Hematopoietic multipotent progenitor cell treated with erythropoietin and hydrocortisone succinate and interleukin-3 and kit ligand, for 4 days (in vitro differentiated cells): ENCODE results near the gene JAKMIP3.

ENCODE experiments used
- DNase-seq: peaks from one replicate; pipeline ENCODE4 v3.0.0-alpha.2; 2015

Gene JAKMIP3

DNA sequence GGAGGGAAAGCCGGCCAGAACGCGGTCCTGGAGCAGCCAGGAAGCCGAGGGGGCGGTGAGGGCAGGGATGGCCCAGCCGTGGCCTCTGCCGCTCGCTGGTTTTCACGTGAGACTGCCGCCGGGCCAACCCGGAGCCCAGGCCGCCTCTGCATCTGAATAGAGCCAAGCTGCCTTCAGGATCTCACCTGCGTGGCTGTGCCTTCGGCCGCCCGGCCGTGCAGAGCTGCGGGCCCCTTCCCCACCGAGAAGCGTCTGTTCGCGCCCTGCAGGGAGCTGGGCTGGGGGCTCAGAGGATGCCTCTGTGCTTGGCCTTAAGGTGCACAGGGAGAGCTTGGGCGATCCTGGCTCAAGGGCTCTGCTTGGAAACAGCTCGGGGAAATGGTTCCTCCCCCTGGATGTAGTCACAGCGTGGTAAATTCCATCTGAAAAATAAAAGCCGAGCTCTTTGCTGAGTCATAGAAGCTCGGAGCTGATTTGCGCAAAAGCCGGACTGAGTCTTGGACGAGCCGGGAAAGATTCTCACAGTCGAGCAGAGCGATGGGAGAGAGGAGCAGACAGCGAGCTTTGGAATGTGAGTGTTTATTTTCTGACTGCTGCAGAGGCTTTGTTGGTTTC lies at the start of gene JAKMIP3:
Gene JAKMIP3, plus strand, starts transcription at position 456 of the 615 bp plus-strand sequence. CDS start 38,863 bp downstream, outside the sequence.
- DNase-seq = peak; percentile 6

GRCh38 chr10:132016514-132016913 lies 49.2 kb upstream of the JAKMIP3 start:
- DNase-seq = no peak

DNA sequence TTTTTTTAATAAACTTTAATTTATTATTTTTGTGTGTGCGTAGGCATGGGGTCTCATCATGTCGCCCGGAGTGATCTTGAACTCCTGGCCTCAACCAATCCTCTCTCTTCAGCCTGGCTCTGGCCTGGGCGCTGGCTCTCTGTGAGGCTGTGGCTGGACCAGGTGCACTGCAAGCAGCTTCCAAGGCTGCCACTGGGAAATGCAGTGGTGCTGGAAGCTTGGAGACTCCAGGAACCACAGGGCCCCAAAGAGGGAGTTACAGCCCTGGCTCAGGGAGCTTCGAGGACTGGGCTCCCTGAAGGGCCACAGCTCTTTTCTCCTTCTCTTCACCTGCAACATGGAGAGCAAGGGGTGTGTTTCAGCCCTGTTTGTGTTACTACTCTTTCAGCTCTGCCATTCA lies 47.3 kb upstream of the JAKMIP3 start:
- no peak for DNase-seq

DNA sequence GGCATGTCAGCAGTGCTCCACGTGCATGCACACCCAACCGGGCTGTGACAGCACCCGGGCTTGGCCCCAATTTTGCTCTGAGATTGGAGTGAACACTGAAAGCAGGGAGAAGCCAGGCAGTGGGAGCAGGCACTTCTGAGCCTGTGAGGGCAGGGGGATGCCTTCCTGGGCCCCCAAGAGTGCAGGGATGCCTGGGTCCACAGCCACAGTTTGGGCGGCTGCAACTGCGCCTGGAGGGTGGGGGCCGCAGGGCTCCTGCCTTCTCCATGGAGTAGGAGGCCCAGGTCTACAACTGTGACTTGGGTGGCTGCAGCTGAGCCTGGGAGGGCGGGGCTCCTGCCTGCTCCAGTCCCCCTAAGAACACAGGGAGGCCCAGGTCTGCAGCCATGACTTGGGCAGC lies 46.4 kb upstream of the JAKMIP3 start:
- no peak for DNase-seq

GRCh38 chr10:132020456-132020855 lies 45.3 kb upstream of the JAKMIP3 start:
- no peak for DNase-seq

GRCh38 chr10:132021046-132021445 lies 44.7 kb upstream of the JAKMIP3 start:
- no peak for DNase-seq

GRCh38 chr10:132021504-132022143 lies 44.1 kb upstream of the JAKMIP3 start:
- DNase-seq = no peak

GRCh38 chr10:132022241-132022640 lies 43.5 kb upstream of the JAKMIP3 start:
- no peak for DNase-seq

DNA sequence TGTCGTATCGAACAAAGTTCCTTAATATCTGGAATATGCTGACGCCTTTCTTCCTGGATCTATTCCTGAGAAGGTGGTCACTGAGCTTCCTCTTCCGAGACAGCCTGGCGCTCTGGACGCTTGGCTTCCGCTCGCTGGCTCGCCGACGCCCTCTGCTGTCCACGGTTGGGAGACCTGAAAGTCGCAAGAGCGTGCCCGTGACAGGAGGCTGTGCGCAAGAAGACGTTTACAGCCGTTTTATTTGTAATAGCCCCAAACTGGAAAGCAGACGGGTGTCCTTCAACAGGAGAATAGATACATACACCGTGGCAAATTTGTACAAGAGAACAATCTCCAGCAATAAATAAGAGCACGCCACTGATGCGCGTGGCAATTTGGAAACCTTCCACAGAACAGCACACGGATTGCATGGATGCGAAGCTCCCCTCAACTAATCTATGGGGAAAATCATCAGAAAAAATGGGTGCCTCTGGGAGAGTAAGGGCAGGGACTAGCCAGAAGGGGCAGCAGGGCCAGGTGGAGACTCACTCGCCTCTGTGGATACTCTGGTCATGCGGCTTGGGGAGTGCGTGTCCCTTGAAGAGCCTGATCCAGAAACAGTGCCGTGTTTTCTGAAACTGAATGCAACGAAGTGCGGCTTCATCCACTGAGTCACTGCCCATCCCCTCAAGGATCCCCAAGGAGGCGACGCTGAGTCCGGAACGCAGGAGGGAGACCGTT lies 42.5 kb upstream of the JAKMIP3 start:
- peak; percentile 87 for DNase-seq

- no peak for DNase-seq
These were observed 38.2 kb upstream of the JAKMIP3 start for GRCh38 chr10:132027423-132027983.

GRCh38 chr10:132028706-132029105 lies 37.0 kb upstream of the JAKMIP3 start:
- no peak for DNase-seq

DNA sequence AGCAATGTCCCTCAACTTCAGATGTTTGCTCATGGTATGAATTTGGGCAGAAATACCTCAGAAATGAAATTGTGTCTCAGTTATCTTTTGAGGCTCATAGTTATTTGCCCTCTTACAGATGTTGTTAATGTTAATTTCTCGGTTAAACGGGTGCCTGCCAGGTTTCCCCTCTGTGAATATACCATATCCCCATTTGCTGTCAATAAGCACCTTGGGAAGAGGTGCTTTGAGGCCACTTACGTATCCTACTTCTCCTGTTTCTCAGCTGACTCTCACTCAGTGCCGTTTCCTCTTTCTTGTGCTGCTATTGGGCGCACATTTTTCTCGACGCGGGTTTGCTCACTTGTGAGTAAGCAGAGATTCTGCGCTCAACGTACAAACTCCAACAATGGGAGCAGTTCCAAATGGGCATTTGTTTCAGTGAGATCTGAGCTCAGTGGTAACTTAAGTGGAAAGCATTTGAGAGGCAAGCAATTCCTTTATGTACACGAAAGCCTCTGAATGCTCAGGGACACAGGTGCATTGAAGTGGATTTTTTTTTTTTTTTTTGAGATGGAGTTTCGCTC lies 34.8 kb upstream of the JAKMIP3 start:
- DNase-seq = no peak

GRCh38 chr10:132033632-132034031 lies 32.1 kb upstream of the JAKMIP3 start:
- no peak for DNase-seq

GRCh38 chr10:132035476-132035875 lies 30.3 kb upstream of the JAKMIP3 start:
- no peak for DNase-seq

GRCh38 chr10:132036153-132036886 lies 29.4 kb upstream of the JAKMIP3 start:
- DNase-seq = peak; percentile 46

DNA sequence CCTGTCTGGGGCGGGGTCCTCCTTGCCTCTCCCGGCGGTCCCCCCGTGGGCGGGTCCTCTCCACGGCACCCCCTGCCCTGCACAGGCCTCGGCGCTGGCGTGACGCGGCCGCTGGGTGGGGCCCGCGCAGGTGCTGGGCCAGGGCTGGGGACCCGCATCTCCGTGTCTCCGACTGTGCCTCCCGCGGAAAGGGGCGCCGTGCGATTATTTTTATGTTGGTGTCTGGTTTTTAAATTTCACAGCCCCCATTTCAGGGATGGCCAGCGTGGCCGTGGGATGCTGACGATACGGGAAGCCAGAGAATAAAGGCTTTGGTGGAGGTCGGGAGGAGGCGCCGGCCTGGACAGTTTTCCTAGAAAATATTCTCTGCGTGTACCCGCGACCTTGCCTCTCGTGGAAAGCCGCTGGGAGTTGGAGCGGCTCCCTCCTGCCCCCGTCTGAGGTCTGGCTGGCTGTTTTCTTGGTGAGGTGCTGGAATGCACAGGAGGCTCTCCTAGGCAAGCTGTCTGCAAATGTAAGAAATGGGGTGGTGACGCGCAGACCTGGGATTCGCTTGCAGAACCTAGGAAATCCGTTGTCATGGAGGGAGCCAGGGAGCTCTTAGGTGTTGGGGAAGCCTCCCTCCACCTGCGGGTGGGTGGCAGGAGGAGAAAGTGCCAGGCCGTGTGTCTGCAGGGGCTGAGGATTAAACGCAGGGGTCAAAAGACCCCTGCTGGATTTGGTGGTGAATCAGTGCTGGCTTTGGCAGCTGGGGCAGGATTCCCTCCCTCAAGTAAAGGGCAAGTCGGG lies 28.7 kb upstream of the JAKMIP3 start:
- DNase-seq = no peak

GRCh38 chr10:132037676-132037975 lies 28.1 kb upstream of the JAKMIP3 start:
- DNase-seq = no peak

DNA sequence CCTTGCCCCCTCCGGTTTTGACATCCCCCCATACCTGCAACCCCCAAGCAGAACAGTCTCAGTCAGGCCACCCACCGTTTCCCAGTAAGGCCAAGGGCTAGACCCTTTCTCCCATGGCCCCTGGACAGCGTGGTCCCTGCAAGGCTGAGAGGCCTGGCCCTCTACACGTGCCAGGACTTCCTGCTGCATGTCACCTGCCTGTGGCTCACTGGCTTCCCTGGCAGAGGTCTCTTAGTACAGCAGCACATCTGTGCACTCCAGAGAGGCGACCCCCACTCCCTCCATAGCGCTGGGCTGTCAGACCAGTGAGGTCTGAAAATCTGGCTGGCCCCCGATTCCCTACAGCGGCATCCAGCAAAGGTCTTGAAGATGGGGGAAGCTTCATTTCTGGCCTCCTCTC lies 26.4 kb upstream of the JAKMIP3 start:
- no peak for DNase-seq

- no peak for DNase-seq
These were observed 25.7 kb upstream of the JAKMIP3 start for GRCh38 chr10:132040046-132040445.

DNA sequence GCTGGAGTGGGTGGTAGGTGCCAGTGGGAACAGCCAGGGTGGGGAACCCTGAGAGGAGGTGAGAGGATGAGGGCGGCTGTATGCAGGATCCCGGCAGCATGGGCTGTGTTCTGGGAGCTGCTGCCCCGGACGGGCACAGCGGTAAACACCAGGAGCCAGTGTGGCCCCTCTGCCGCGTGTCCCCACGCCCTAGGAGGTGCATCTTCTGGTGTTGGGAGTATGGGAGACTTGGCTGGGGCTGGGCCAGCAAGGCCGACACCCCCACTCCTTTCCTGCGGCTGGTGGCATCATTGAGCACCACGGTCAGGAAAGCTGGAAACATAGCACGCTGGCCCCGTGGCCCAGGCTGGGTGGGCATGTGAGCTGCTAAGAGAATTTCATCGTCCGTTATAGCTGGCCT lies 24.4 kb upstream of the JAKMIP3 start:
- no peak for DNase-seq

DNA sequence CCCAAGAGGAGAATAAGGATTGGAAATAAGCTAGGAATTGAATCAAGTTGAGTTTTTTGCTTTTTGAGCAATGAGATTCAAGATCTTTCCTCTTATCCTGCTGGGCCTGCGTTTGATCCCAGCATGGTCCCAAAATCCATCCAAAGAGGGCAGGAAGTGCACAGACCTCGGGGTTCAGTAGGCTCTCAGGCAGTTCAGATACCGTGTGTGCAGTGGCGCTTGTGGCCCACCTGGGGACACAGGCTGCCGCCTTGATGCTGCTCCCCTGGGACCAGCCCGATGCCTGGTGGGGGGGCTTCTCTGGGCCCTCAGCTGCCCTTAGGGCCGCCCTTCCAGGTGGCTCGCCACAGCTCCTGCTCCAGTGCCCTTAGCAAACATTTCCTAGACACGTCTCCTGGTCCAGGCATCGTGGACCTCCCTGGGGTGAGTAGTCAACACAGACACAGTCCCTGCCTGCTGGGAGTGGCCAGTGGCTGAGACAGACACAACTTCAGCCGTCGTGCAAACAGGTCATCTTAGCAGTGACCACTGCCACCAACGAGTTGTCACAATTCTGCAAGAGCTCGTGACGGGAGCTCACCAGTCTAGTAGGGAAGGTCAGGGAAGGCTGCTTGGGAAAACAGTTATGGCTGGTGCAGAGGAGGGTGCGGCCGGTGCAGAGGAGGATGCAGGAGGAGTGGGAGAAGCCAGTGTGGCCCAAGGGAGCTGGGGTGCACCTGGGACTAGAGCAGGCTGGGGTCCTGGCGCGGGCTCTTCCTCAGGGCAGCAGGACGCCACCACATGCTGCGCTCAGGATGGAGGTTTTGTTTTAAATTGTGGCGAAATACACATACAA lies 21.7 kb upstream of the JAKMIP3 start:
- DNase-seq = no peak
